Endothelial cell of hepatic sinusoid (primary cell): ENCODE results near the gene FOXR1.

Experiments
- in situ Hi-C: cut with HindIII; loops from 2 replicates; pipeline ENCODE4 v1.10.0; 2017; ENCODE audit warnings: low sequenced_read_pairs

The FOXR1 gene

DNA sequence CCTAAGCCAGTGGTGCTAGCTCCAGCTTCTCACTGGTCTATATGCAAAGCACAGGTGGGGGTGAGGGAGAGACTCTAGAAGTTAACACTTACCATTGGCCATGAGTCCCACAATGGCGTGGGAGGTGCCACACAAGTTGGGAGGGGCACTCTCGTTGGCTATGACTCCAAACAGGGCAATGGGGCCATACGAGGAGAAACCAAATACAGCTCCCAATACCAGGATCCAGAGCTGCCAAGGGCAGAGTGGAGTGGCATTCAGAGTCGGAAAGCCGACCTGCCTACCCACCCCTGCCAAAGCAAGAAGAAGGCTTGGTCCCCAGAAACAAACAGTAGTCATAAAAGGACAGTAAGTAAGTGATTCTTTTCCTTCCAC lies 53.5 kb downstream of the FOXR1 start:
- in situ Hi-C loops: no loop called here

DNA sequence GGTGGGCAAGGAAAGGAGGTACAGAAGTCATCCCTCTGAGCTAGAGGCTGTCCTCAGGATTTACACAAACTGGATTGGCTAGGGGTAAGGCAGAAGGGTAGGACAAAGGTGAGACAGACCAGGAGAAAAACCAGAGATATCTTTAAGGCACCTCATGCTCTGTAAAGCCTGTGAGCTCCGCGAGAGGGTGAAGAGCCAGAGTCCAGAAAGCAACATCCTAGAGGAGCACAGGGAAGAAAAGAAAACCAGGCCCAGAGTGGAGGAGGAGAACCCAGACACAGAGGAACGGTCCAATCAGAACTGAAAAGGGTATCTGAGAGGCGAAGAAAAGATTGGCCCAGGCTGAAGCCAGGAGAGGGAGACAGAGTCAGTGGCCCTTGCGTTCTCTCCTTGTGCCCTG lies 54.0 kb downstream of the FOXR1 start:
- in situ Hi-C loops: no loop called here

DNA sequence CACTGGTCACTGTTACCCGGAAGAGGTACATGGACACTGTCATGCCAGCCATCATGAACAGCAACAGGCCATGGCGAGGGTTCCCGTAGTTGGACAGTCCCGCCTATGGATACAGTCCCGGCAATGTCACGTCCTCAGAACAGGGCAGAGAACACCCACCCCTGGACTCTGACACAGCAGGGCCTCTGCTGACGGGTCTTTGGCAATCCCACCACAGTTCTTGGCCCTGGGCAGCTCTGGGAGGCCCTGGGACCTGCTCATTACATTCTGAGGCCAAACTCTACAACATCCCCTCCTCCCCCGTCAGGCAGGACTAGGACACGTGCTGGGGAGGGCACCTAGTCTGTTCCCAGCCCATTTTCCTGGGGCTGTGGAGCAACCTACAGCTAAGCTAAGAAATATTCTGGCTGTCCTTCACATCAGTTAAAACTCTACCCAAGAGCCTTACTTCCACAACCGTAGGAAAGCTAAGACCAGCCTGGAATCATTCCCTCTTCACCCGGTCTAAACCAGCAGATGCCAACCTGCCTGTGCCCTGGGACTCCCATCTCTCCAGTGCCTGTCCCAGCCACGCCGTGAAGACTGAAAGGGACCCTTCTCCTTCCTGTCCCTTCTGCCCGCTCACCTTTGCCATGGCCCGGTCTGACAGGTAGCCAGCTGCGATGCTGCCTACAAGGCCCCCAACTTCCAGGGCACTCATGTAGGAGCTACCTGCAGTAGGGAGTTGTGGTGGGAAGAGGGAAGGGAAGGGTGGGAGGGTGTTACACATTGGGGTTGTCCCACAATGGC lies 54.6 kb downstream of the FOXR1 start:
- in situ Hi-C loops: no loop called here

DNA sequence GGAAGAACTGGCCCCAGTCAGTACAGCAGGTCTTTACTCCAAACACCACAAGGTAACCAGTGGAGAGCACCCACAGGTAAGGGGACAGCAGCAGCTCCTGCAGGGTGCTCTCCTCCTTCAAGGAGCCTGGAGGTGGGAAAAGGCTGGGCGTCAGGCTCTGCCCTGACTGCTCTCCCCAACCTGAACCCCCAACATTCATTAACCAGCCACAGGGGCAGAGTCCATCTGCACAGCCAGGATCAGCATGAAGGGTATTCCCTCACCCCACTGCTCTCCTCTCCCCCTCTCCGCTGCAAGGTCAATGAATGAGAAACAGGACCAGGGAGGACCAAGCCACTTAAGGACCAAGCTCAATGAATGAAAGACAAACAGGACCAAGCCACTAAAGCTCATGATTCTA lies 55.4 kb downstream of the FOXR1 start:
- in situ Hi-C loops: no loop called here

DNA sequence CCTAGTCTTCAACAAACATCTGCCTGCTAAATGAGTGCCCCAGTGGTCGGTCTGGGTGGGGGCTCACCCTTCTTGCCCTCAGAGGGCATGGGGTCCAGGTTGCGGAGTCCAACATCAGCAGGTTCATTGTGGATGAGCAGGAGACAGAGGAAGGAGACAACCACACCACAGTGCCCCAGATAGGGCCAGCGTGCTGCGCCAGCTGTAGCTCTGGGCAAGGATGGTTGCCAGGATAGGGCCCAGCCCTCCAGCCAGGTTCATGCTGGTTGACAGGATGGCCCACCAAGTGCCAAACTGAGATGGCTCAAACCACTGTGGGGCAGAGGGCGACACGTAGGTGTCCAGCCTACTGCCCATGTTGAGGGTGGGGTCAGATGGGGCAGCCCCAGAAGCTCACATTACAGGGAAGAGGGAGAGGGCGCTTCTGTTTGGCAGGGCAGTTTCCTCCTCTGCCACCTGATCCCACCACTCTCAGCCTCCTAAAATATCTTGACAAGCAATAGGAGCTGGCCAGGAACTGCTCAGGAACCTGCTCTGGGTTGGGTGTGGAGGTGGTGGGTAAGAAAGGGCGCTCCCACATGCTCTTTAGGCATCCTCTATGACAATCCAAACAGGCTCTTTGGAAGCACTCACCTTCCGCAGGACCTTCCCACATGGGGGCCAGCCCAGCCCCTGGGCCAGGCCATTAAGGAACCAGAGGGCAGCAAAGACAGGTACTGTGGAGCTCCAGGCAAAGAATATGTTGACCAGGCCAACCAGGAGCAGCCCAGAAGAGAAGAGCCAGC lies 56.2 kb downstream of the FOXR1 start:
- in situ Hi-C loops: no loop called here

DNA sequence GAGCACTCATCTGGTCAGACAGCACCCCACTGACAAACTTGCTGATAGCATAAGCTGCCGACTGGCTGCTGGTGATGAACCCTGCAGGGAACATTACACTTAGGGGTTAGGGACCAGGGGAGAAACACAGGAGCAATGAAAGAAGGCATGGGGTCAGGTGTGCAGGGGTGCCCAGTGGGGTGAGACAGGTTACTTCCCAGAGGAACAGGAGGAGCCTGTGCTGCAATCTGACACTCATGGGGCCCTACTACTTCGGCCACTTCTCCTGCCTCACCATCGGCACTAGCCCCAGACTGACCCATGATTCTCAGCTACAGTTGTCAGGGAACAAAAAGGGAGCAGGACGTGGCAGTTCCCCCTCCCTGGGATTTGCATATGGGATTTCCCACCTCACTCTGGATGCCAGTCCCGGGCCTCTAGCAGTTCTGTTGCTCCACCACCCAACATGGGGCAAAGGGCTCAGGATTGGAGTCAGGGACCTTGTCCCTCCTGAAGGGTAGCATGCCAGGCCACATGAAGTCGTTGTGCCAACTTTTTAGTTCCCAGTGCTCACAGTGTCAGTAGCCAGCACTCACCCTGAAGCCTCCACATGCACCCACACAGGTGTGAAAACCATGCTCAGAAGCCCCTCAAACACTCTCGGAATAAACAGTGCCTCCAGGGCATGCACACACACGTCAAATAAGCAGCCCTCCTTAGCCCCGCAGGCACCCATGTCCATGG lies 56.9 kb downstream of the FOXR1 start:
- in situ Hi-C loops: no loop called here

DNA sequence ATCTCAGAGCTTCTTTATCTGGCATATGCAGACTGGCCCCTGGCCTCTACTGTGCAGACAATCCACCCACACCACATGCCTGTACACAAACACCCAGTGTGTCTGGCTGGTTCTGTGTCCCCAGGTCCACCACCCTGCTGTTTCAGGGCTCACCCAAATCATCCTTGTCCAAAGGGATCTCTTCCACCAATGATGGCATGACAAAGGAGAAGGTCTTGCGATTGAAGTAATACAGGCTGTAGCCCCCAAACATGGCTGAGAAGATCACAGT lies 57.4 kb downstream of the FOXR1 start:
- in situ Hi-C loops: no loop called here

DNA sequence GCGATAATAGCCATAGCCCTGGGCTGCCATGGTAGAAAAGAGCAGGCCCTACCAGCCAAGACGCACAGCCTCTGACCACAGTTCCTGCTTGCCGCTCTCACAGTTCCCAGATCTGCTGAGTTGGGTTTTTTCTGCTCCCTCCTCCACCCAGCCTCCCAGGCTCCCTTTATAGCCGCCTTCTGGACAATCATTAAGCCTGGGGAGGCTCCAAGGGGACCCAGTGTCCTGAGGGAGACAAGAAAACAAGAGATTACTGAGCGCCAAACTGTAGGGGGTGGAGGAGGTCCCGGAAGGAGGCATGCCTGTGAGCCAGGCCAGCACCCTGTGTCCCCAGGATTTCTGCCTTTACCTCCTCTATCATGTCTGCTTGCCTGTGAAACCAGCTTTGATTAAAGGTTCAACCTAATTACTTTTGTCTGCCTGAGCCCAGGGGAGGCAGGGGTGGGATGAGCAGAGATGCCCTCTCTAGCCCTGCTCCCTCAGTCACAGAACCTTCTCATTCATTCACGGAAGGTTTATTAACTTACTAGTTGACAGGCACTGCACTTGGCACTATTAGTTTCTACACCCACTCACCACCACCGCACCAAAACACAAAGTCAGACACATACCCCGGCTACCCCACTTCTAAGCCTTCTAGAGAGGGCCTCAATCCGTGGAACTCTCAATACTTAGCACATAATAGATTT lies 57.9 kb downstream of the FOXR1 start:
- in situ Hi-C loops: no loop called here

DNA sequence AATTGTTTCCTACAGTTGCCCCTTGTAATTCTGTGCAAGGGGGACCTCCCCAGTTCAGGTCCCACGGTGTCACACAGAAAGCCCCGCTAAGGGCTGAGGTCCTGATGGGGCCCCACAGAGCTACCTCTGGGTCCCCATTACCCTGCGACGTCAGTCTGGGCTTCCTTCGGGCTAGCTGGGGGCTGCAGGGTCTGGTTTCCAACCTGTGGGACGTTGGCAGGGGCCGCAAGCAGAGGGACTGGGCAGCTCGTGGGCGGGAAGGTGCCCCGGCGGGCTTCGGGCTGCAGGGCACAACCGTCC lies 58.4 kb downstream of the FOXR1 start:
- in situ Hi-C loops: no loop called here

DNA sequence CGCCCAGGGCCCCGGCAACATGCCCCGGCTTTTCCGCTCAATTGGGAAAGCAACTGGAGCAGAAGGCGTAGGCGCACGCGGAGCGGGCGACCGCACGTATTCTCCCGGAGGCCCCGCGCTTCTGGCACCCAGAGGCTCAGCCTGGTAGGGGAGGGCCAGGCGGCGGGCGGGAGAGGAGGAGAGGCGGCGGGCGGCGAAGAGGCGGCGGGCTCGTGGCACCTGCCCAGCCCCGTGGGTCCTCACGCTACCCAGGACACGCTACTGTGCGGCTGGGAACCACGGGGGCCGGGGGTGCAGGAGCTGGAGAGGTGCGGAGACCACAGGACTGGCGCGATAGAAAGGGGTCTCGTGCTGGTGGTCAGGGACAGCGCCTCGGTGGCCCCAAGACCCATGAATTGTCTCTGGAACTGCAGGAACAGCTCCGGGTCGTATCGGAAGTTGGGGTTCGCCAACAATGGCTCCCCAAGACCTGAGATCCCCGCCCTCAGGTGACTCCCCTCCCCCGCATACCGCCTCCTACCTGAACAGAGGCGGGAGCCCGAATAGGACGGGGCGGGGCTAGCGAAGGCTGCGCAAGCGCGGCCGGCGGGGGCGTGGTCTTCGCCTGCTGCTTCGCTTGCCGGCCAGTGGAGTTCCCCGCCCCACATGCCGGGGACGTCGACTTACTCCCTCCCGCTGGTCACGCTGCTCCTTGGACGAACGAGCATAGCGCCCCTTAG lies 58.9 kb downstream of the FOXR1 start, which contains the start of gene SLC37A4:
Gene SLC37A4 (minus strand): TSS at position 549 of the 719 bp plus-strand sequence.
- in situ Hi-C loops: no loop called here
